Measurements from ENCODE around the gene TRRAP.

The TRRAP gene

GRCh38 chr7:98956937-98957336 is 78.6 kb downstream of the TRRAP start:
- no peak for DNase-seq

- no peak for DNase-seq
These were observed 79.4 kb downstream of the TRRAP start for GRCh38 chr7:98957766-98958165.

GRCh38 chr7:98958968-98959367 is 80.6 kb downstream of the TRRAP start:
- no peak for DNase-seq

GRCh38 chr7:98963305-98963704 is 85.0 kb downstream of the TRRAP start:
- DNase-seq = no peak

GRCh38 chr7:98964596-98964995 is 86.3 kb downstream of the TRRAP start:
- DNase-seq = no peak

- DNase-seq = no peak
These were observed 90.3 kb downstream of the TRRAP start for GRCh38 chr7:98968621-98969020.

- no peak for DNase-seq
These were observed 91.1 kb downstream of the TRRAP start for GRCh38 chr7:98969386-98969785.

GRCh38 chr7:98970016-98970615 is 91.8 kb downstream of the TRRAP start:
- DNase-seq = no peak

- no peak for DNase-seq
These were observed 92.5 kb downstream of the TRRAP start for GRCh38 chr7:98970805-98971204.

- DNase-seq = no peak
These were observed 95.9 kb downstream of the TRRAP start for GRCh38 chr7:98974205-98974604.

- no peak for DNase-seq
These were observed 96.8 kb downstream of the TRRAP start for GRCh38 chr7:98974906-98975816.

- DNase-seq = no peak
These were observed 98.3 kb downstream of the TRRAP start for GRCh38 chr7:98976396-98977185.

- no peak for DNase-seq
These were observed 100.3 kb downstream of the TRRAP start for GRCh38 chr7:98978672-98979071.

- no peak for DNase-seq
These were observed 103.4 kb downstream of the TRRAP start for GRCh38 chr7:98981701-98982100.

- no peak for DNase-seq
These were observed 104.4 kb downstream of the TRRAP start for GRCh38 chr7:98982686-98983085.

- DNase-seq = no peak
These were observed 105.8 kb downstream of the TRRAP start for GRCh38 chr7:98984126-98984525.

GRCh38 chr7:98985406-98985805 is 107.1 kb downstream of the TRRAP start:
- DNase-seq = no peak

- no peak for DNase-seq
These were observed 107.6 kb downstream of the TRRAP start for GRCh38 chr7:98985945-98986344.

GRCh38 chr7:98988641-98989040 is 110.3 kb downstream of the TRRAP start:
- DNase-seq = no peak

GRCh38 chr7:98990356-98990755 is 112.0 kb downstream of the TRRAP start:
- DNase-seq = no peak

GRCh38 chr7:98991141-98991540 is 112.8 kb downstream of the TRRAP start:
- no peak for DNase-seq

- DNase-seq = no peak
These were observed 113.7 kb downstream of the TRRAP start for GRCh38 chr7:98992076-98992475.

- no peak for DNase-seq
These were observed 114.9 kb downstream of the TRRAP start for GRCh38 chr7:98993024-98993897.

All from NCI-H526 treated with DMSO at 0.1 percent for 48 hours (cell line).